ENCODE data around the gene ABCA1.

ABCA1 gene

DNA sequence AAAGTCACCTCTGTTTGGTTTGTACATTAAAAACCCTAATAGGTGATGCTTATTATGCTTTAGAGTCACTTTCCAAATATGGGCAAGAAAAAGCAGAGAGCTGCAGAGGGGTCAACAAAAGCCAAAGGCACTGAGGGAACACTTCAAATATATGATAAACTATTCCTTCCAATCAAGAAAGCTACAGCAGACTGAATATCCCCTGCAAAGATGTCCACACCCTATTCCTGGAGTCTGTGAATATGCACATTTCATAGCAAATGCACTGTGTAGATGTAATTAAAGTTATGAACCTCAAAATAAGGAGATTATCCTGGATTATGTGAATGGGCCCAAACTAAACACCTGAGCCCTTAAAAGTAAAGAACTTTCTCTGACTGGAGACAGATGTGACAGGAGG, 74.3 kb downstream of the ABCA1 start:
- Histone ChIP-seq H3K36me3 (ENCODE audit: insufficient read depth, low read length) (peaks cover 50% of the 10 kb centered on the region), H3K9me3 (ENCODE audit: low read length) (no peaks in the 10 kb centered on the region), H3K4me1 (ENCODE audit: insufficient read depth, low read length) (no peaks in the 10 kb centered on the region)

DNA sequence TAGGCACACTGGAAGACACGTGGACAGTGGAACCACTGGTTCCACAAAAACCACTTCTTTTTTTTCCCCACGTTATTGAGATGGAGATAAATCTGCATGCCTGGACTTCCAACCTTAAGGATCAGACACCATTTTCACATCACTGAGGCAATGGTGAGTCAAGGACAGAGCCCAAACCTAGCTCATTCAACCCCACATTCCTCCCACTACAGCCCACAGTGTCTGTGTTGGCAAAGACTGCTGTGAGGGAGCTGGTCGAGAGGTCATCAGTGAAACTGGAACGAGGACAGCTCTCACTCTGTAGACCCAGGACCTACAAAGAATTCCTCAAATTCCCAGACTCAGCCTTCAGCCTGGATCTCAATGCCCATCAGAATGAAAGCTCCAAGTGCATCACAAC, 74.8 kb downstream of the ABCA1 start:
- Histone ChIP-seq H3K4me3 (ENCODE audit: low read length) (no peak overlapping the region), H3K4me1 (ENCODE audit: insufficient read depth, low read length) (no peaks in the 10 kb centered on the region), H3K36me3 (ENCODE audit: insufficient read depth, low read length) (peaks cover 45% of the 10 kb centered on the region), H3K27me3 (ENCODE audit: insufficient read depth, low read length) (no peaks in the 10 kb centered on the region), H2AFZ (ENCODE audit: low read depth, low read length) (no peak overlapping the region), H3K9me3 (ENCODE audit: low read length) (no peaks in the 10 kb centered on the region)

More for the DNA sequence above, 74.3 kb downstream of the ABCA1 start:
- Histone ChIP-seq H3K27me3 (ENCODE audit: insufficient read depth, low read length) (no peaks in the 10 kb centered on the region), H2AFZ (ENCODE audit: low read depth, low read length) (no peak overlapping the region), H3K4me3 (ENCODE audit: low read length) (no peak overlapping the region)

DNA sequence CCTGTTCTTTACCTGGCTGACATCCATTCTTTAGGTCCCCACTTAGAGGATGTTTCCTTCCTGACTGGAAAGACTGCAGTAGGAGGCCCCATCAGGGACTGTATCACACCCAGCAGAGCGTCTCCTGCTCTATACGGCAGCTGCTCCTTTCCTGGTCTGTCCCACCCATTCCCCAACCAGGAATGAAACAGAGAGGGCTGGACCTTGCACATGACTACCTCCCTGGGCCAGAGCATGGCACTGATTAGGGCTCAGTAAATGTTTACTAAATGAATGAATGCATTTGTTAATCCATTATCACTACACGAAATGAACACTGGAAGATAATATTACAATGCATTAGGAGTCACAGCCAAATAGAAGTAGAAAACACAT, 76.4 kb downstream of the ABCA1 start:
- no peaks in the 10 kb centered on the region for H3K4me1 ChIP-seq (ENCODE audit: insufficient read depth, low read length)
- no peaks in the 10 kb centered on the region for H3K27me3 ChIP-seq (ENCODE audit: insufficient read depth, low read length)
- no peak overlapping the region for H3K4me3 ChIP-seq (ENCODE audit: low read length)
- H3K9me3 ChIP-seq (ENCODE audit: low read length), result no peaks in the 10 kb centered on the region
- H3K36me3 ChIP-seq (ENCODE audit: insufficient read depth, low read length), result peaks cover 35% of the 10 kb centered on the region
- H2AFZ ChIP-seq (ENCODE audit: low read depth, low read length), result no peak overlapping the region

DNA sequence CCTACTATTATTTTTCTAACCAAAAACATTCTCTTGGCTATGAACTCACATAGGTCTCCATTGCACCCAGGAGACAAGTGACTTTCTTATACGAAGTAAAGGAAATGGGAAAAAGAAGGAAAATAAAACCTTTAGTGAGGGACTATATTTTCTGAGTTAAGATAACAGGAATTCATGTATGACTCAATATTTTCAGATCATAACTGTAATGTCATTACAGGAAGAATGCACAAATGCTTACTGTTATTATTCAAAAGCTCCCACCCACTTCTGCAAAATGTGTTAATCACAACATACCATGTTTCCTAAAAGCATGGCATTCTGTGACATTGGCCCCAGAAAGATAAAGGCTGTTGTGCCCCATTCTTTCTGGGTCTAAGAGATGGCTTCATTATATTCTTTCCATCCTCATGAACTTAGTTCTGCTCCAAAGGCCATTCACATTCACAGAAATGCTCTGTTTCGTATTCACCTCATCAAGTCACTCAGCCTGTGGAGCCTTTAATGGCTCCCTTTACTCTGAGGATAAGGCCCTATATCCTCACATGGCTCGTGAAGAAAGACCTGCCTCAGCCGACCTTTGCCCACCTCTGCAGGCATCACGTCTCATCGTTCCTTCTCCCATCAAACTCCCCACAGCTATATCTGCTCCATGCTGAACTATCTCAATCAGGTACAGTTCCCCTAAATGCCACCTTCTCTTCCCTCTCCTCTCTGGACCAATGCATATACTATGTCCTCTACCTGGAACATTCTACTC, 77.0 kb downstream of the ABCA1 start:
- Histone ChIP-seq H3K27me3 (ENCODE audit: insufficient read depth, low read length) (no peaks in the 10 kb centered on the region), H3K9me3 (ENCODE audit: low read length) (no peaks in the 10 kb centered on the region), H3K36me3 (ENCODE audit: insufficient read depth, low read length) (peaks cover 30% of the 10 kb centered on the region)

DNA sequence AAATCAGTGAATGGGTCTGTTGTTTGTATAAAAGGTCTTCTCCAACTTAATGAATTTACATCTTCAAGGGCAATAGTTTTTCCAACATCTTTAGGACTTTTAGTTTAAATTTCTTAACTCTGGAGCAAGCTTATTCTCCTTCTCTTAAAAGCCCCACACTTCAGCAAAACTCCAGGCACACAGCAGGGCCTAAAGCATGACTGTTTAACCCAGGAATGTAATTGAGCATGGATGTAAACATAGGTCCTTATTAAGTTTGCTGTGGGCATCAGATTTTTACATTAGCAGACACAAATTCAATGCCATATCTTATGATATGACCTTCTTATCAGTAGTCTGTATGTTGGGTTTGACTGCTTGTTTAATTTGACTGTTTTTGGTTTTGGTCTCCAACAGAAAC, 78.9 kb downstream of the ABCA1 start:
- Histone ChIP-seq H3K27me3 (ENCODE audit: insufficient read depth, low read length) (no peaks in the 10 kb centered on the region), H3K4me3 (ENCODE audit: low read length) (no peak overlapping the region), H2AFZ (ENCODE audit: low read depth, low read length) (no peak overlapping the region), H3K36me3 (ENCODE audit: insufficient read depth, low read length) (peaks cover 25% of the 10 kb centered on the region), H3K9me3 (ENCODE audit: low read length) (no peaks in the 10 kb centered on the region), H3K4me1 (ENCODE audit: insufficient read depth, low read length) (no peaks in the 10 kb centered on the region)

More for the DNA sequence above, 77.0 kb downstream of the ABCA1 start:
- H3K4me1 ChIP-seq (ENCODE audit: insufficient read depth, low read length), result no peaks in the 10 kb centered on the region
- no peak overlapping the region for H2AFZ ChIP-seq (ENCODE audit: low read depth, low read length)
- H3K4me3 ChIP-seq (ENCODE audit: low read length), result no peak overlapping the region

DNA sequence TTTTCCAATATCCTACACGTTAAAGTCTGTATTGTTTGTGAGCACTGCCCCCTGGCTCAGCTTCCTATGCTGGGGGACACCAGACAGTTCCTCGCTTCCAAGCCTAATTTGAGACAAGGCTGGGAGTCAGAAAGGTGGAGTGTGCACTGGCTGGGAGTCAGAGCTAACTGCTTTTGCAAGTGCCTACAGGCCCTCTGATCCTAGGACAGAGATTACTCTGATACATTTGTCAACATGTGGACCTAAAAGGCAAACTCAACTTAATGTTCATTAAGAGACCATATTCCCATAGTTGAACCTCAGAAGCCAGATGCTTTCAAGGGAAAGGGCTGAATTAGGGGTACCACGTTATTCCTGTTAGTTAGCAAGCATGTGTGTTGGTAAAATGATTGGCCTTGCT, 83.2 kb downstream of the ABCA1 start:
- Histone ChIP-seq H3K4me1 (ENCODE audit: insufficient read depth, low read length) (no peaks in the 10 kb centered on the region), H2AFZ (ENCODE audit: low read depth, low read length) (no peak overlapping the region), H3K4me3 (ENCODE audit: low read length) (no peak overlapping the region), H3K27me3 (ENCODE audit: insufficient read depth, low read length) (no peaks in the 10 kb centered on the region), H3K36me3 (ENCODE audit: insufficient read depth, low read length) (peaks cover 41% of the 10 kb centered on the region), H3K9me3 (ENCODE audit: low read length) (no peaks in the 10 kb centered on the region)

DNA sequence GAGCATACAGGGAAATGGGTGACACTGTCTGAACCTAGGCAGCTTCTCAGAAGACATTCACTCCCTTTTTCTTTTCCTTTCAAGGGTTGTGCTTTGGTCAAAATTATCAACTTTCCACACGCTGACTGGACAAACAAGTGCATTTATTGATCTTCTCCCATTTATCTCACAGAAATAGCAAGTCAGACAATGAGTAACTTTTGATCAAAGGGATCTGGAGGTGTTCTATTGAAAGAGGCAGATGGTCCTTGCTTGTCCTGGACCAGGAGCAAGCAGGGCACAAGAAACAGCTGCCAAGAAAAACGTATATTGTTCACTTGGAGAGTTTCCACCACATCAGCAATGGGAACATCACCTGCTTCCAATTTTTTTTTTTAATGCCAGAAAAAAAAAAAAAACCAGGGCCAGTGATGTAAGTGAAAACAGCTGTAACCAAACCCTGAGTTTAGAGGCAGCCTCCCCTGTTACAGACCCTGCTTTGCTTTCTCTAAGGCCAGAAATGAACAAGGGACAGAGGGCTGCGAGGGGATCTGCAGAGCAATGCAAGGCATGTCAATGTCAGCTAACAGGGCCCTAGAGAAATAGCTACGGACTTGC, 84.2 kb downstream of the ABCA1 start:
- Histone ChIP-seq H3K9me3 (ENCODE audit: low read length) (no peaks in the 10 kb centered on the region), H2AFZ (ENCODE audit: low read depth, low read length) (no peak overlapping the region), H3K36me3 (ENCODE audit: insufficient read depth, low read length) (peaks cover 48% of the 10 kb centered on the region), H3K4me3 (ENCODE audit: low read length) (no peak overlapping the region), H3K4me1 (ENCODE audit: insufficient read depth, low read length) (no peaks in the 10 kb centered on the region), H3K27me3 (ENCODE audit: insufficient read depth, low read length) (no peaks in the 10 kb centered on the region)

DNA sequence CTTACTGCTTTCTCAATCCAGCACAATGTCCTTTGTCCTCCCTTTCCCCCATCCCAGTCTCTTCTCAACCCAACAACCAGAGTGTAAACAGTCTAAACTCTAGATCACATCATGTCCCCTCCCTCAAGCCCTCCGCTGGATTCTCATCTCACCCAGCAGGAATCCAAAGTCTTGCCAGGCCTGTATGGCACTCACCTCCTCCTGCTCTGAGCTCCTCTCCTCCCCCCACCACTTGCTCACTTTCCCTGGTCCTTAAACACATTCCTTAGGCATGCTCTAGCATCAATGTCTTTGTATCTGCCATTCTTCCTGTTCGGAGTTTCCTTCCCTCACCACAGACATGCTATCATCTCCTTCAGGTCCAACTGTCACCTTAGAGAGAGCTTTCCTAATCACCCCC, 85.3 kb downstream of the ABCA1 start:
- no peaks in the 10 kb centered on the region for H3K4me1 ChIP-seq (ENCODE audit: insufficient read depth, low read length)
- H3K4me3 ChIP-seq (ENCODE audit: low read length), result no peak overlapping the region
- no peaks in the 10 kb centered on the region for H3K9me3 ChIP-seq (ENCODE audit: low read length)
- peaks cover 50% of the 10 kb centered on the region for H3K36me3 ChIP-seq (ENCODE audit: insufficient read depth, low read length)
- H3K27me3 ChIP-seq (ENCODE audit: insufficient read depth, low read length), result no peaks in the 10 kb centered on the region
- no peak overlapping the region for H2AFZ ChIP-seq (ENCODE audit: low read depth, low read length)

DNA sequence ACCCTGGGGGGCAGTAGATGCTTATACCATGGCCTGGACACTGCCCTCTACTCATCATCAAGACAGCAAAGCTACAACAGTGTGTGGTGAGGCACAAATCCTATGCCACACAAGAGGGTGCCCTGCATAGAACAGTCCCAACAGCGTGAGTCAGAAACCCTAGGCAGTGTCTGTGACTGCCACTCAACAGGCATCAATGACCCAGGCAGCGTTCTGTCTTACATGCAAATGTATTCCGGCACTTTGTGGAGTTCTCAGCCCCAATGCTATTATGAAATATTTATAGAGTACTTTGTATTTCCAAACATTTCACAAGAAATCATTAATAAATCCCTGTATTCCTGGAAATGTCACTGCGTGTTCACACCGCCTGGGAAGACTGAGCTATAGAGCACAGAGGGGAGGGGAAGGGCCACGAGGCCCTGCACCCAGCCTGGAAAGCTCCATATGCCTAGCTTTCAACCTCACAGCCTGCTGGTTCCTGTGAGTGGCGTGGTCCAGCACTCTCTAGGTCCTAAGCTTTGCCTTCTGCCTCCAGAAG, 86.3 kb downstream of the ABCA1 start:
- H3K4me3 ChIP-seq (ENCODE audit: low read length), result no peak overlapping the region
- no peaks in the 10 kb centered on the region for H3K9me3 ChIP-seq (ENCODE audit: low read length)
- H2AFZ ChIP-seq (ENCODE audit: low read depth, low read length), result no peak overlapping the region
- H3K4me1 ChIP-seq (ENCODE audit: insufficient read depth, low read length), result no peaks in the 10 kb centered on the region
- H3K27me3 ChIP-seq (ENCODE audit: insufficient read depth, low read length), result no peaks in the 10 kb centered on the region
- H3K36me3 ChIP-seq (ENCODE audit: insufficient read depth, low read length), result peaks cover 61% of the 10 kb centered on the region

DNA sequence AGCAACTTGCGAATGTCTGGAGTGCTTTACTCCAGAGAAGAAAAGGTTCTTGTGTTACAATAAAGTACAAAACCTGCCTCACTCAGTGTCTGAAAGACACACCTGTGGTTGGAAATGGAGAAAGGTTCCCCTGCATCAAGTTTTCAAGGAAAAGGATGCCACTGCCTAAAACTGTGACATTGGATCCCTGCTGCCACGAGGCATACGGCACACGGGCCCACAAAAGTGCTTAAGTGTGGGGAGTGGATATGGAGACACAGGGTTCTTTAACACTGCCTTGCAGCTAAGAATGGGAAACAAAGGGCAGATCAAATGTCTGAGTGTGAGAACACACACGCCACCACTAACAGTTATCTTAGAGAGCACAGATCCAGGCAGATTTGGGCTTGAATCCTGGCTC, 89.0 kb downstream of the ABCA1 start:
- Histone ChIP-seq H3K36me3 (ENCODE audit: insufficient read depth, low read length) (peaks cover 73% of the 10 kb centered on the region), H3K27me3 (ENCODE audit: insufficient read depth, low read length) (no peaks in the 10 kb centered on the region), H3K4me1 (ENCODE audit: insufficient read depth, low read length) (no peaks in the 10 kb centered on the region), H3K9me3 (ENCODE audit: low read length) (no peaks in the 10 kb centered on the region), H2AFZ (ENCODE audit: low read depth, low read length) (no peak overlapping the region), H3K4me3 (ENCODE audit: low read length) (no peak overlapping the region)

DNA sequence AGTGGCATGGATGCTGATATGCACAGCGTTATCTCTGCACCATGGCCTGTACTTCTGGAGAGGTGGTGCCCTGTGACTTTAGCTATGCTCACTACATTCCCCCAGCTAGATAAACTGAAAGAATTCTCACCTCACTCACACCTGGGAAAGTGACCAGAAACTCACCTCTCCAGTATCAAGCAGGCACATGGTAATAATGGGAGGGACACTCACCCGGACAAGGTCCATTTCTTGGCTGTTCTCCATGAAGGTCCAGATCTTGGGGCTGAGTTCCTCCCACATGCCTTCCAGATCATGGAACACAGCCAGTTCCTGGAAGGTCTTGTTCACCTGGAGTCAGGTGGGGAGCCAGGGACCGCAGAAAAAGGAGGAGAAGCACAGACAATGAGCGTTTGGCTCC, 91.2 kb downstream of the ABCA1 start:
- no peaks in the 10 kb centered on the region for H3K4me1 ChIP-seq (ENCODE audit: insufficient read depth, low read length)
- no peaks in the 10 kb centered on the region for H3K9me3 ChIP-seq (ENCODE audit: low read length)
- H3K27me3 ChIP-seq (ENCODE audit: insufficient read depth, low read length), result no peaks in the 10 kb centered on the region
- H3K4me3 ChIP-seq (ENCODE audit: low read length), result no peak overlapping the region
- no peak overlapping the region for H2AFZ ChIP-seq (ENCODE audit: low read depth, low read length)
- H3K36me3 ChIP-seq (ENCODE audit: insufficient read depth, low read length), result peaks cover 77% of the 10 kb centered on the region

DNA sequence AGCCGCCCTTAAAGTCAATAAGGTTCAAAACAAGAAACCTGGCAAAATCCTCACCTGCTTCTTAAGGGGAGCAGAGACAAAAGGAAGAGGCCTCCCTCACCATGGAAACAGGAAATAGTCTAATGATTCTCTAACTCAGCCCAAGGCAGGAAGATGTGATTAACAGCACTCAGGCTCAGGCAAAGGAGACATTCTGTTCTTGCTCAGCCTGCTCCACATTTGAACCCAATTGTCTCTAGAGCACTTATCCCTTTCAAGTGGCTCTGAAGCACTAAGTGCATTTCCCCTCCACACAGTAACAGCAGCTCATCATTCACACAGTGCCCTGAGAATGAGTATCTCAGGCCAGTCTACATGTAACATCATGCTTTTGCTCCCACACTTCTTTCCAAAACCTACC, 91.7 kb downstream of the ABCA1 start:
- Histone ChIP-seq H3K4me3 (ENCODE audit: low read length) (no peak overlapping the region), H3K27me3 (ENCODE audit: insufficient read depth, low read length) (no peaks in the 10 kb centered on the region), H2AFZ (ENCODE audit: low read depth, low read length) (no peak overlapping the region), H3K4me1 (ENCODE audit: insufficient read depth, low read length) (no peaks in the 10 kb centered on the region), H3K9me3 (ENCODE audit: low read length) (no peaks in the 10 kb centered on the region), H3K36me3 (ENCODE audit: insufficient read depth, low read length) (peaks cover 80% of the 10 kb centered on the region)

DNA sequence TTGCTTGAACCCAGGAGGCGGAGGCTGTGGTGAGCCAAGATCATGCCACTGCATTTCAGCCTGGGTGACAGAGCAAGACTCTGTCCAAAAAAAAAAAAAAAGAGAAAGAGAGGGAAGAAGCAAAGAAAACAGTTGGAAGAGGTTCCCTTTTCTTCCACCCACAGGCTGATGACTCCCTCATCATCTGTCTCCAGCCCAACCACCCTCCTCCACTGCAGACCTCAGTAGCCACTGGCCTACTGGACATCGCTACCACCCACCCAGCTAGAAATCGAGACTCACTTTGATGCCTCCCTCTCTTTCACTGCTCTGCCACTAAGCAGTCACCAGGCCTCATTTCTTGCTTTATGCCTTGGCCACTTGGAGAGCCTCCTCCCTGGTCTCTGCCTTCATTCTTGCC, 92.8 kb downstream of the ABCA1 start:
- no peak overlapping the region for H3K4me3 ChIP-seq (ENCODE audit: low read length)
- peaks cover 78% of the 10 kb centered on the region for H3K36me3 ChIP-seq (ENCODE audit: insufficient read depth, low read length)
- H3K27me3 ChIP-seq (ENCODE audit: insufficient read depth, low read length), result no peaks in the 10 kb centered on the region
- no peak overlapping the region for H2AFZ ChIP-seq (ENCODE audit: low read depth, low read length)
- H3K9me3 ChIP-seq (ENCODE audit: low read length), result no peaks in the 10 kb centered on the region
- H3K4me1 ChIP-seq (ENCODE audit: insufficient read depth, low read length), result no peaks in the 10 kb centered on the region
